ENCODE measurements around the gene MTM1.

The MTM1 gene

GRCh38 chrX:150607201-150607600 is 38.8 kb downstream of the MTM1 start:
- H3K4me3 Mint-ChIP-seq: no peak overlapping the region
- no peaks in the 10 kb centered on the region for H3K27me3 Mint-ChIP-seq
- peaks cover 27% of the 10 kb centered on the region for H3K36me3 Mint-ChIP-seq (ENCODE audit: low read depth)
- no peaks in the 10 kb centered on the region for H3K9me3 Mint-ChIP-seq
- no peak overlapping the region for H3K27ac Mint-ChIP-seq
- no peaks in the 10 kb centered on the region for H3K4me1 Mint-ChIP-seq (ENCODE audit: low read depth)
- no peak for DNase-seq

GRCh38 chrX:150610043-150610442 is 41.6 kb downstream of the MTM1 start:
- Mint-ChIP-seq H3K4me1 (ENCODE audit: low read depth) (no peaks in the 10 kb centered on the region), H3K27ac (no peak overlapping the region), H3K36me3 (ENCODE audit: low read depth) (peaks cover 33% of the 10 kb centered on the region), H3K4me3 (no peak overlapping the region), H3K27me3 (no peaks in the 10 kb centered on the region), H3K9me3 (no peaks in the 10 kb centered on the region)
- DNase-seq: no peak

GRCh38 chrX:150610446-150610845 is 42.0 kb downstream of the MTM1 start:
- no peaks in the 10 kb centered on the region for H3K27me3 Mint-ChIP-seq
- no peak for DNase-seq
- no peak overlapping the region for H3K4me3 Mint-ChIP-seq
- H3K9me3 Mint-ChIP-seq: no peaks in the 10 kb centered on the region
- no peak overlapping the region for H3K27ac Mint-ChIP-seq
- H3K4me1 Mint-ChIP-seq (ENCODE audit: low read depth): no peaks in the 10 kb centered on the region
- peaks cover 37% of the 10 kb centered on the region for H3K36me3 Mint-ChIP-seq (ENCODE audit: low read depth)

- Mint-ChIP-seq H3K27me3 (no peaks in the 10 kb centered on the region), H3K9me3 (no peaks in the 10 kb centered on the region), H3K36me3 (ENCODE audit: low read depth) (peaks cover 47% of the 10 kb centered on the region), H3K4me1 (ENCODE audit: low read depth) (no peaks in the 10 kb centered on the region), H3K27ac (no peak overlapping the region), H3K4me3 (no peak overlapping the region)
- no peak for DNase-seq
Observed at GRCh38 chrX:150615356-150615755, 46.9 kb downstream of the MTM1 start.

- Mint-ChIP-seq H3K4me1 (ENCODE audit: low read depth) (no peaks in the 10 kb centered on the region), H3K27me3 (peaks cover 3% of the 10 kb centered on the region), H3K9me3 (no peaks in the 10 kb centered on the region), H3K27ac (no peak overlapping the region), H3K36me3 (ENCODE audit: low read depth) (peaks cover 51% of the 10 kb centered on the region), H3K4me3 (no peak overlapping the region)
- DNase-seq: no peak
Observed at GRCh38 chrX:150616179-150616862, 47.9 kb downstream of the MTM1 start.

GRCh38 chrX:150616863-150617198 is 48.4 kb downstream of the MTM1 start:
- no peaks in the 10 kb centered on the region for H3K9me3 Mint-ChIP-seq
- peaks cover 5% of the 10 kb centered on the region for H3K4me1 Mint-ChIP-seq (ENCODE audit: low read depth)
- DNase-seq: no peak
- H3K27ac Mint-ChIP-seq: no peak overlapping the region
- H3K27me3 Mint-ChIP-seq: peaks cover 7% of the 10 kb centered on the region
- H3K36me3 Mint-ChIP-seq (ENCODE audit: low read depth): peaks cover 52% of the 10 kb centered on the region
- no peak overlapping the region for H3K4me3 Mint-ChIP-seq

GRCh38 chrX:150621652-150622051 is 53.2 kb downstream of the MTM1 start:
- Mint-ChIP-seq H3K27ac (peak overlapping the region; percentile 2), H3K9me3 (no peaks in the 10 kb centered on the region), H3K4me3 (no peak overlapping the region), H3K27me3 (peaks cover 12% of the 10 kb centered on the region), H3K4me1 (ENCODE audit: low read depth) (peaks cover 12% of the 10 kb centered on the region), H3K36me3 (ENCODE audit: low read depth) (peaks cover 46% of the 10 kb centered on the region)
- no peak for DNase-seq

- no peak for DNase-seq
Observed at GRCh38 chrX:150623583-150623982, 55.2 kb downstream of the MTM1 start.

GRCh38 chrX:150625097-150625496 is 56.7 kb downstream of the MTM1 start:
- Mint-ChIP-seq H3K36me3 (ENCODE audit: low read depth) (peaks cover 54% of the 10 kb centered on the region), H3K4me1 (ENCODE audit: low read depth) (peaks cover 12% of the 10 kb centered on the region), H3K4me3 (no peak overlapping the region), H3K27ac (no peak overlapping the region), H3K9me3 (no peaks in the 10 kb centered on the region), H3K27me3 (peaks cover 14% of the 10 kb centered on the region)
- no peak for DNase-seq

More at GRCh38 chrX:150623583-150623982, 55.2 kb downstream of the MTM1 start:
- Mint-ChIP-seq H3K4me1 (ENCODE audit: low read depth) (peaks cover 12% of the 10 kb centered on the region), H3K9me3 (no peaks in the 10 kb centered on the region), H3K27me3 (peaks cover 14% of the 10 kb centered on the region), H3K27ac (no peak overlapping the region), H3K36me3 (ENCODE audit: low read depth) (peaks cover 54% of the 10 kb centered on the region), H3K4me3 (no peak overlapping the region)

- peaks cover 12% of the 10 kb centered on the region for H3K4me1 Mint-ChIP-seq (ENCODE audit: low read depth)
- H3K4me3 Mint-ChIP-seq: no peak overlapping the region
- H3K9me3 Mint-ChIP-seq: no peaks in the 10 kb centered on the region
- no peak for DNase-seq
- no peak overlapping the region for H3K27ac Mint-ChIP-seq
- H3K27me3 Mint-ChIP-seq: peaks cover 18% of the 10 kb centered on the region
- peaks cover 54% of the 10 kb centered on the region for H3K36me3 Mint-ChIP-seq (ENCODE audit: low read depth)
Observed at GRCh38 chrX:150625875-150626274, 57.5 kb downstream of the MTM1 start.

- H3K9me3 Mint-ChIP-seq: no peaks in the 10 kb centered on the region
- H3K27ac Mint-ChIP-seq: no peak overlapping the region
- peaks cover 52% of the 10 kb centered on the region for H3K36me3 Mint-ChIP-seq (ENCODE audit: low read depth)
- no peak overlapping the region for H3K4me3 Mint-ChIP-seq
- no peak for DNase-seq
- H3K4me1 Mint-ChIP-seq (ENCODE audit: low read depth): peaks cover 4% of the 10 kb centered on the region
- peaks cover 6% of the 10 kb centered on the region for H3K27me3 Mint-ChIP-seq
Observed at GRCh38 chrX:150627957-150628356, 59.5 kb downstream of the MTM1 start.

GRCh38 chrX:150635952-150636351 is 67.5 kb downstream of the MTM1 start:
- no peak for DNase-seq
- H3K27me3 Mint-ChIP-seq: peaks cover 3% of the 10 kb centered on the region
- no peaks in the 10 kb centered on the region for H3K9me3 Mint-ChIP-seq
- H3K36me3 Mint-ChIP-seq (ENCODE audit: low read depth): peaks cover 32% of the 10 kb centered on the region
- H3K27ac Mint-ChIP-seq: peak overlapping the region; percentile 74
- peaks cover 12% of the 10 kb centered on the region for H3K4me1 Mint-ChIP-seq (ENCODE audit: low read depth)
- no peak overlapping the region for H3K4me3 Mint-ChIP-seq

- Mint-ChIP-seq H3K4me1 (ENCODE audit: low read depth) (no peaks in the 10 kb centered on the region), H3K4me3 (no peak overlapping the region), H3K27me3 (peaks cover 2% of the 10 kb centered on the region), H3K9me3 (no peaks in the 10 kb centered on the region), H3K27ac (no peak overlapping the region), H3K36me3 (ENCODE audit: low read depth) (peaks cover 45% of the 10 kb centered on the region)
- no peak for DNase-seq
Observed at GRCh38 chrX:150642423-150642822, 74.0 kb downstream of the MTM1 start.

GRCh38 chrX:150643271-150643670 is 74.8 kb downstream of the MTM1 start:
- Mint-ChIP-seq H3K36me3 (ENCODE audit: low read depth) (peaks cover 45% of the 10 kb centered on the region), H3K4me3 (no peak overlapping the region), H3K27me3 (peaks cover 2% of the 10 kb centered on the region), H3K27ac (no peak overlapping the region), H3K4me1 (ENCODE audit: low read depth) (no peaks in the 10 kb centered on the region), H3K9me3 (no peaks in the 10 kb centered on the region)
- DNase-seq: no peak

GRCh38 chrX:150643958-150644357 is 75.5 kb downstream of the MTM1 start:
- DNase-seq: no peak
- Mint-ChIP-seq H3K4me3 (no peak overlapping the region), H3K4me1 (ENCODE audit: low read depth) (no peaks in the 10 kb centered on the region), H3K27me3 (peaks cover 2% of the 10 kb centered on the region), H3K27ac (no peak overlapping the region), H3K9me3 (no peaks in the 10 kb centered on the region), H3K36me3 (ENCODE audit: low read depth) (peaks cover 46% of the 10 kb centered on the region)

GRCh38 chrX:150644422-150644821 is 76.0 kb downstream of the MTM1 start:
- Mint-ChIP-seq H3K4me3 (no peak overlapping the region), H3K36me3 (ENCODE audit: low read depth) (peaks cover 49% of the 10 kb centered on the region), H3K27me3 (peaks cover 2% of the 10 kb centered on the region), H3K27ac (no peak overlapping the region), H3K9me3 (no peaks in the 10 kb centered on the region), H3K4me1 (ENCODE audit: low read depth) (peaks cover 3% of the 10 kb centered on the region)
- DNase-seq: no peak
